GM23338 (cell line): ENCODE measurements around the gene RAP1GAP2. TPM values are rescaled to one million over a fixed set of nuclear protein-coding genes. Genes with fewer than 3 reads are reported as not detected.
A peak's percentile ranks its signal among the peaks of the same experiment; 100 is the strongest.

Source experiments
- ATAC-seq: fragments of 200-7000 bp; cut with Tn5 transposase; 3 replicates; pipeline ENCODE4 v1.9.1; 2020
- DNase-seq: peaks from one replicate; pipeline ENCODE4 v3.0.0-alpha.2; 2015; ENCODE audit warnings: low spot score
- H2AFZ ChIP-seq: fragments of 200-600 bp; sonication (generic); 2 replicates; pipeline ENCODE4 v1.8.0; 2016; ENCODE audit warnings: antibody characterized with exemption, mild to moderate bottlenecking, moderate library complexity
- H3F3A ChIP-seq: fragments of 200-600 bp; sonication (generic); replicated peaks from 2 replicates; pipeline ENCODE4 v1.8.0; 2017; ENCODE audit warnings: antibody characterized with exemption, mixed run types, low read depth
- H3K27ac ChIP-seq: fragments of 200-600 bp; sonication (generic); 2 replicates; pipeline ENCODE4 v1.6.1; 2016; ENCODE audit warnings: low read depth
- H3K27me3 ChIP-seq: fragments of 200-600 bp; sonication (generic); 2 replicates; pipeline ENCODE4 v1.8.0; 2016; ENCODE audit warnings: mild to moderate bottlenecking, mixed run types, moderate library complexity; ENCODE audit not compliant: insufficient read depth
- H3K36me3 ChIP-seq: fragments of 200-600 bp; sonication (generic); 2 replicates; pipeline ENCODE4 v1.8.0; 2016; ENCODE audit warnings: mild to moderate bottlenecking; ENCODE audit not compliant: insufficient read depth
- H3K4me1 ChIP-seq: fragments of 200-600 bp; sonication (generic); 2 replicates; pipeline ENCODE4 v1.8.0; 2016; ENCODE audit warnings: mild to moderate bottlenecking, moderate library complexity; ENCODE audit not compliant: insufficient read depth
- H3K4me2 ChIP-seq: fragments of 200-600 bp; sonication (generic); 2 replicates; pipeline ENCODE4 v1.7.1; 2017; ENCODE audit warnings: mixed run types
- H3K4me3 ChIP-seq: fragments of 200-600 bp; sonication (generic); 2 replicates; pipeline ENCODE4 v1.6.1; 2016; ENCODE audit warnings: mixed run types
- H3K79me2 ChIP-seq: fragments of 200-600 bp; sonication (generic); replicated peaks from 2 replicates; pipeline ENCODE4 v1.8.0; 2017; ENCODE audit warnings: mild to moderate bottlenecking; ENCODE audit not compliant: insufficient read depth
- H3K9me2 ChIP-seq: fragments of 200-600 bp; sonication (generic); 2 replicates; pipeline ENCODE4 v1.8.0; 2017; ENCODE audit not compliant: insufficient read depth
- H4K20me1 ChIP-seq: fragments of 200-600 bp; sonication (generic); replicated peaks from 2 replicates; pipeline ENCODE4 v1.8.0; 2017; ENCODE audit warnings: mild to moderate bottlenecking; ENCODE audit not compliant: insufficient read depth
- H3K27ac Mint-ChIP-seq: 2 replicates; pipeline ENCODE4 v1.8.0; 2020; ENCODE audit warnings: inconsistent platforms, mild to moderate bottlenecking, moderate library complexity, mixed read lengths
- H3K27me3 Mint-ChIP-seq: 3 replicates; pipeline ENCODE4 v1.8.0; 2022; ENCODE audit warnings: low read depth, mild to moderate bottlenecking, moderate library complexity, mixed read lengths, inconsistent platforms; ENCODE audit not compliant: insufficient read depth, poor library complexity
- H3K36me3 Mint-ChIP-seq: 3 replicates; pipeline ENCODE4 v1.8.0; 2021; ENCODE audit warnings: low read depth, mild to moderate bottlenecking, inconsistent platforms, moderate library complexity, mixed read lengths
- H3K4me1 Mint-ChIP-seq: 3 replicates; pipeline ENCODE4 v1.8.0; 2020; ENCODE audit warnings: mild to moderate bottlenecking, inconsistent platforms, mixed read lengths
- H3K4me3 Mint-ChIP-seq: 3 replicates; pipeline ENCODE4 v1.8.0; 2021; ENCODE audit warnings: moderate library complexity, mild to moderate bottlenecking, inconsistent platforms, mixed read lengths
- H3K9me3 Mint-ChIP-seq: 3 replicates; pipeline ENCODE4 v1.8.0; 2020; ENCODE audit warnings: moderate library complexity, mild to moderate bottlenecking, inconsistent platforms, mixed read lengths
- CREB1 ChIP-seq: fragments of 250-450 bp; sonication (Bioruptor Pico); IDR thresholded peaks from 2 replicates; pipeline ENCODE4 v1.5.0; 2020; ENCODE audit warnings: low read depth, mild to moderate bottlenecking, moderate library complexity
- CTCF ChIP-seq, 2 experiments: fragments of 200-600 bp in 1 of 2; sonication (generic) in 1 of 2; conservative IDR thresholded peaks; 2 replicates each; pipeline versions ENCODE4 v1.5.1 to v1.6.1; 2016 to 2017; ENCODE audit warnings: antibody characterized with exemption in 2 of 2, low read depth in 2 of 2, mild to moderate bottlenecking in 2 of 2, moderate library complexity in 1 of 2
- ETS1 ChIP-seq: IDR thresholded peaks from 2 replicates; pipeline ENCODE4 v1.6.1; 2016; ENCODE audit warnings: antibody characterized with exemption
- EZH2 ChIP-seq: fragments of 200-600 bp; sonication (generic); IDR thresholded peaks from one replicate; pipeline ENCODE4 v1.8.0; 2017; ENCODE audit warnings: antibody characterized with exemption, mild to moderate bottlenecking, low read depth; ENCODE audit not compliant: unreplicated experiment
- EZH2phosphoT487 ChIP-seq: fragments of 200-600 bp; sonication (generic); IDR thresholded peaks from one replicate; pipeline ENCODE4 v1.8.1; 2018; ENCODE audit warnings: antibody characterized with exemption; ENCODE audit not compliant: unreplicated experiment
- JUNB ChIP-seq: IDR thresholded peaks from one replicate; pipeline ENCODE4 v1.6.1; 2016; ENCODE audit warnings: antibody characterized with exemption; ENCODE audit not compliant: unreplicated experiment
- NANOG ChIP-seq: IDR thresholded peaks from 2 replicates; pipeline ENCODE4 v1.6.1; 2016; ENCODE audit warnings: antibody characterized with exemption, borderline replicate concordance
- POLR2AphosphoS5 ChIP-seq: IDR thresholded peaks from 2 replicates; pipeline ENCODE4 v1.6.1; 2016; ENCODE audit warnings: antibody characterized with exemption, low read depth
- ZNF114 ChIP-seq: fragments of 250-450 bp; sonication (Bioruptor Pico); IDR thresholded peaks from 2 replicates; pipeline ENCODE4 v1.5.0; 2020; ENCODE audit warnings: mild to moderate bottlenecking, moderate library complexity
- polyA plus RNA-seq: library from polyadenylated mRNA; unstranded; fragments of >200 nt; fragmentation: Nextera tagmentation; extraction: Ambion mirVana; gene quantifications from 2 replicates; pipeline ENCODE4 v1.2.1, GENCODE V29; 2016
- total RNA-seq: library from RNA; depleted of rRNA; stranded (reverse); fragments of >200 nt; shearing (Covaris generic); gene quantifications from 2 replicates; pipeline ENCODE4 v1.2.3, GENCODE V29; 2014

The RAP1GAP2 gene
- total and polyA plus RNA-seq, 2 experiments from 2014 or later: 17.8 to 46.1 TPM

- TF ChIP-seq ETS1 (no peak), POLR2AphosphoS5 (no peak)
These were observed 55.4 kb downstream of the RAP1GAP2 start (continued) for GRCh38 chr17:2851615-2852014.

- TF ChIP-seq CREB1 (CRISPR knock-in tag): no peak
- no peak for TF ChIP-seq NANOG
- TF ChIP-seq ETS1: no peak
- no peak for TF ChIP-seq JUNB
- no peak for TF ChIP-seq CTCF (conservative IDR thresholded peaks at IDR 0.05; ENCODE audit: low read depth in 2 of 2)
- TF ChIP-seq EZH2phosphoT487: no peak
- no peak for TF ChIP-seq EZH2
- no peak for TF ChIP-seq ZNF114 (CRISPR knock-in tag)
- Mint-ChIP-seq H3K27me3 (peaks cover 30% of the 10 kb centered on the region), H3K27ac (no peak overlapping the region), H3K4me3 (peak overlapping the region; percentile 63), H3K4me1 (peaks cover 48% of the 10 kb centered on the region), H3K36me3 (peaks cover 6% of the 10 kb centered on the region; the same call in 2 of the 3 replicates), H3K9me3 (0 out of 3 replicates have a peak, but pooled peaks cover 2% of the 10 kb centered on the region)
- Histone ChIP-seq H3K79me2 (peaks cover 35% of the 10 kb centered on the region), H3K27me3 (no peaks in the 10 kb centered on the region), H3K4me1 (peaks cover 44% of the 10 kb centered on the region), H3K27ac (no peak overlapping the region), H3K36me3 (no peaks in the 10 kb centered on the region; the same call in 1 of the 2 replicates), H3F3A (peaks cover 14% of the 10 kb centered on the region; the same call in 1 of the 2 replicates), H3K4me3 (peak overlapping the region; percentile 97), H2AFZ (no peak overlapping the region), H4K20me1 (no peaks in the 10 kb centered on the region), H3K9me2 (no peaks in the 10 kb centered on the region), H3K4me2 (peak overlapping the region; percentile 92)
- ATAC-seq (no peak), DNase-seq (no peak)
These were observed 56.0 kb downstream of the RAP1GAP2 start for GRCh38 chr17:2852221-2852620.

- no peaks in the 10 kb centered on the region; the same call in 1 of the 2 replicates for H3K36me3 ChIP-seq
- ATAC-seq: peak; percentile 18
- peak overlapping the region; percentile 92 for H3K4me2 ChIP-seq
- no peaks in the 10 kb centered on the region for H3K27me3 ChIP-seq
- Mint-ChIP-seq H3K9me3 (0 out of 3 replicates have a peak, but pooled peaks cover 2% of the 10 kb centered on the region), H3K4me3 (peak overlapping the region; percentile 63), H3K27ac (no peak overlapping the region), H3K36me3 (peaks cover 12% of the 10 kb centered on the region), H3K27me3 (peaks cover 30% of the 10 kb centered on the region), H3K4me1 (peaks cover 47% of the 10 kb centered on the region)
- peaks cover 43% of the 10 kb centered on the region for H3K4me1 ChIP-seq
- H3K9me2 ChIP-seq: no peaks in the 10 kb centered on the region
- H3K27ac ChIP-seq: no peak overlapping the region
- H4K20me1 ChIP-seq: no peaks in the 10 kb centered on the region
- H2AFZ ChIP-seq: no peak overlapping the region; the same call in 1 of the 2 replicates
- H3F3A ChIP-seq: peaks cover 14% of the 10 kb centered on the region; the same call in 1 of the 2 replicates
- DNase-seq: peak; percentile 73
- peaks cover 41% of the 10 kb centered on the region for H3K79me2 ChIP-seq
- H3K4me3 ChIP-seq: peak overlapping the region; percentile 97
- no peak for TF ChIP-seq ETS1
- no peak for TF ChIP-seq ZNF114 (CRISPR knock-in tag)
- TF ChIP-seq JUNB: no peak
- no peak for TF ChIP-seq CTCF (conservative IDR thresholded peaks at IDR 0.05; ENCODE audit: low read depth in 2 of 2)
These were observed 56.6 kb downstream of the RAP1GAP2 start for GRCh38 chr17:2852729-2853282.
